ENCODE measurements around the gene DMAC2.

DNA sequence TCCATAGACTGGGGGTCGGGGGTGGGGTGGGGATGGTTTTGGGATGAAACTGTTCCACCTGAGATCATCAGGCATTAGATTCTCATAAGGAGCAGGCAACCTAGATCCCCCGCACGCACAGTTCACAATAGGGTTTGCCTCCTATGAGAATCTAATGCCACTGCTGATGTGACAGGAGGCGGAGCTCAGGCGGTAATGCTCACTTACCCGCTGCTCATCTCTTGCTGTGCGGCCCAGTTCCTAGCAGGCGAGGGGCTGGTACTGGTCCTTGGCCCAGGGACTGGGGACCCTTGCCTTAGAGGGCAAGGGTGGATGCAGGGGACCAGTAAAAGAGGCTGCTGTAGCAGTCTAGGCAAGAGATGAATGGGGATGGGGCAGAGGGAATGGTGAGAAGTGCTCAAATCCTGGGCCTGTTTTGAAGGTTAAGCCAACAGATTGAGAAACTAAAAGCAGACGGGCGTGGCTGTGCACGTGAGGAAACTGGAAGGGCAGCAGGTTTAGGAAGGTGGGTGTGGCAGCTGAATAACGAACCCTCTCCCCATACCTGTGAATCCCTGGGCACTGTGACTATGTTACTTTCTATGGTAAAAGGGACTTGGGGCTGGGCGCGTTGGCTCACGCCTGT lies 1.7 kb upstream of the DMAC2 start:
- TF ChIP-seq, protein P1, sequence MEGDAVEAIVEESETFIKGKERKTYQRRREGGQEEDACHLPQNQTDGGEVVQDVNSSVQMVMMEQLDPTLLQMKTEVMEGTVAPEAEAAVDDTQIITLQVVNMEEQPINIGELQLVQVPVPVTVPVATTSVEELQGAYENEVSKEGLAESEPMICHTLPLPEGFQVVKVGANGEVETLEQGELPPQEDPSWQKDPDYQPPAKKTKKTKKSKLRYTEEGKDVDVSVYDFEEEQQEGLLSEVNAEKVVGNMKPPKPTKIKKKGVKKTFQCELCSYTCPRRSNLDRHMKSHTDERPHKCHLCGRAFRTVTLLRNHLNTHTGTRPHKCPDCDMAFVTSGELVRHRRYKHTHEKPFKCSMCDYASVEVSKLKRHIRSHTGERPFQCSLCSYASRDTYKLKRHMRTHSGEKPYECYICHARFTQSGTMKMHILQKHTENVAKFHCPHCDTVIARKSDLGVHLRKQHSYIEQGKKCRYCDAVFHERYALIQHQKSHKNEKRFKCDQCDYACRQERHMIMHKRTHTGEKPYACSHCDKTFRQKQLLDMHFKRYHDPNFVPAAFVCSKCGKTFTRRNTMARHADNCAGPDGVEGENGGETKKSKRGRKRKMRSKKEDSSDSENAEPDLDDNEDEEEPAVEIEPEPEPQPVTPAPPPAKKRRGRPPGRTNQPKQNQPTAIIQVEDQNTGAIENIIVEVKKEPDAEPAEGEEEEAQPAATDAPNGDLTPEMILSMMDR (IDR thresholded peaks at IDR 0.05): no peak
- TF ChIP-seq POLR2A (IDR thresholded peaks at IDR 0.05): no peak

Data from right lobe of liver (tissue), 4 donors.